Large intestine (tissue), 3 donors: ENCODE results near the gene PLEKHG4B. TPM values are rescaled to one million over a fixed set of nuclear protein-coding genes. Genes with fewer than 3 reads are reported as not detected.

Experiments
- DNase-seq, 2 donors: peaks; one replicate each; pipeline versions ENCODE4 v3.0.0 to v3.0.0-alpha.2; 2013
- H3K27ac ChIP-seq: one replicate; pipeline ENCODE4 v1.5.1; 2013; ENCODE audit warnings: low read length
- H3K27me3 ChIP-seq: 2 replicates; pipeline ENCODE4 v1.6.1; 2013; ENCODE audit warnings: low read length; ENCODE audit not compliant: control insufficient read depth, insufficient read depth
- H3K36me3 ChIP-seq: 2 replicates; pipeline ENCODE4 v1.6.1; 2013; ENCODE audit warnings: low read length; ENCODE audit not compliant: control insufficient read depth, insufficient read depth
- H3K4me1 ChIP-seq: one replicate; pipeline ENCODE4 v1.6.1; 2013; ENCODE audit warnings: low read length; ENCODE audit not compliant: control insufficient read depth, insufficient read depth
- H3K4me3 ChIP-seq: one replicate; pipeline ENCODE4 v1.5.1; 2013; ENCODE audit warnings: low read length
- H3K9me3 ChIP-seq: one replicate; pipeline ENCODE4 v1.6.1; 2013; ENCODE audit warnings: mild to moderate bottlenecking, low read depth, low read length, moderate library complexity; ENCODE audit not compliant: control insufficient read depth
- WGBS: methylation state at CpG from one replicate; pipeline ENCODE4 v1.1.5; 2013; ENCODE audit warnings: low lambda C conversion rate; ENCODE audit not compliant: insufficient coverage; 5-methylcytosine and 5-hydroxymethylcytosine counted together
- polyA plus RNA-seq: library from polyadenylated mRNA; unstranded; fragments of 120-200 nt; gene quantifications from one replicate; pipeline ENCODE4 v1.2.1, GENCODE V29; 2013

PLEKHG4B gene
- polyA plus RNA-seq, 1 donor: 2.0 TPM

DNA sequence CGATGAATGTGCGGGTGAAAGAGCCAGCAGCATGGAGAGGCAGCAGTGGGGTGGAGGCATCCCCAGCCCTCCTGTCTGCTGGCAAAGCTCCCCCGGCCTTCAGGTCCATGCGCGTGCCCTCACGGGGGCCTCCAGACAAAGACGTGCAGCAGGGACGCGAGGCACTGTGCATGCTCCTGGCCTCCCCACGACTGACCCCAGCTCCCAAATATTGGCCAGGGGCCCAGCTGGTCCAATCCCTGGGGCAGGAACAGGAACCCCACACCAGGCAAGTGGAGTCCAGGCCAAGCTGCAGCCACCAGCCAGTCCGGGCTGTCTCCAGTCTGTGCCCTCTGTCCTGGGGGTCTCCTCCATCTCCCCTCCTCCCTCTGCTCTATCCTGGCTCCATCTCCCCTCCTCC lies 65.8 kb downstream of the PLEKHG4B start:
- H3K4me1 ChIP-seq: no peaks in the 10 kb centered on the region
- H3K36me3 ChIP-seq: peaks cover 2% of the 10 kb centered on the region
- no CpG with 5 or more reads among the region's 11 CpGs for WGBS
- no peaks in the 10 kb centered on the region for H3K9me3 ChIP-seq
- H3K4me3 ChIP-seq: no peak overlapping the region
- no peaks in the 10 kb centered on the region for H3K27me3 ChIP-seq
- H3K27ac ChIP-seq: no peak overlapping the region
- DNase-seq: no peak

- WGBS: 100% methylated on average over 1 of the region's 17 CpGs
- H3K27me3 ChIP-seq: no peaks in the 10 kb centered on the region
- peaks cover 2% of the 10 kb centered on the region for H3K36me3 ChIP-seq
- H3K27ac ChIP-seq: no peak overlapping the region
- H3K9me3 ChIP-seq: no peaks in the 10 kb centered on the region
- no peak for DNase-seq
- H3K4me3 ChIP-seq: no peak overlapping the region
- no peaks in the 10 kb centered on the region for H3K4me1 ChIP-seq
Observed at GRCh38 chr5:158807-159447, 67.0 kb downstream of the PLEKHG4B start.

- H3K4me3 ChIP-seq: no peak overlapping the region
- H3K27me3 ChIP-seq: no peaks in the 10 kb centered on the region
- no peak overlapping the region for H3K27ac ChIP-seq
- H3K36me3 ChIP-seq: peaks cover 2% of the 10 kb centered on the region
- no peaks in the 10 kb centered on the region for H3K4me1 ChIP-seq
- H3K9me3 ChIP-seq: no peaks in the 10 kb centered on the region
- WGBS: no CpG with 5 or more reads among the region's 19 CpGs
- no peak for DNase-seq
Observed at GRCh38 chr5:159448-160172, 67.6 kb downstream of the PLEKHG4B start.

- DNase-seq: no peak
- Histone ChIP-seq H3K36me3 (peaks cover 2% of the 10 kb centered on the region), H3K4me1 (no peaks in the 10 kb centered on the region), H3K9me3 (no peaks in the 10 kb centered on the region), H3K27me3 (no peaks in the 10 kb centered on the region), H3K27ac (no peak overlapping the region), H3K4me3 (no peak overlapping the region)
- WGBS: no CpG with 5 or more reads among the region's 14 CpGs
Observed at GRCh38 chr5:160173-160510, 68.2 kb downstream of the PLEKHG4B start.

GRCh38 chr5:160921-161802 lies 69.2 kb downstream of the PLEKHG4B start:
- H3K4me3 ChIP-seq: no peak overlapping the region
- no peaks in the 10 kb centered on the region for H3K9me3 ChIP-seq
- H3K36me3 ChIP-seq: no peaks in the 10 kb centered on the region
- DNase-seq: no peak
- no peak overlapping the region for H3K27ac ChIP-seq
- no peaks in the 10 kb centered on the region for H3K27me3 ChIP-seq
- 100% methylated on average over 1 of the region's 23 CpGs for WGBS
- H3K4me1 ChIP-seq: no peaks in the 10 kb centered on the region

DNA sequence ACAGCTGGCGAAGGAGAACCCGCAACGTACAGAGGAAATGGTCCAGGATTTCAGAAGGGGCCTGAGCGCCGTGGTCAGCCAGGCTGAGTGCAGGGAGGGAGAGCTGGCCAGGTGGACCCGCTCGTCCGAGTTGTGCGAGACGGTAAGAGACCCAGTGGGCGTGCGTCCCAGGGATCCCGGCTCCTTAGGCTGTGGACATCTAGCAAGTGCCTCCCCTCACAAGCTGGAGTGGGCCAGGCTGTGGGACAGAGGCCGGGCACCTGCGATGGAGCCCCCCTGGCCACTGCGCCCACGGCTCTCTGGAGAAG lies 69.8 kb downstream of the PLEKHG4B start:
- no CpG with 5 or more reads among the region's 17 CpGs for WGBS
- H3K4me1 ChIP-seq: no peaks in the 10 kb centered on the region
- H3K27ac ChIP-seq: no peak overlapping the region
- H3K4me3 ChIP-seq: no peak overlapping the region
- no peaks in the 10 kb centered on the region for H3K27me3 ChIP-seq
- no peaks in the 10 kb centered on the region for H3K36me3 ChIP-seq
- no peaks in the 10 kb centered on the region for H3K9me3 ChIP-seq
- no peak for DNase-seq

GRCh38 chr5:162190-162564 lies 70.2 kb downstream of the PLEKHG4B start:
- no peaks in the 10 kb centered on the region for H3K9me3 ChIP-seq
- H3K4me3 ChIP-seq: no peak overlapping the region
- no CpG with 5 or more reads among the region's 19 CpGs for WGBS
- H3K4me1 ChIP-seq: no peaks in the 10 kb centered on the region
- no peak for DNase-seq
- H3K27me3 ChIP-seq: no peaks in the 10 kb centered on the region
- no peak overlapping the region for H3K27ac ChIP-seq
- no peaks in the 10 kb centered on the region for H3K36me3 ChIP-seq

GRCh38 chr5:162565-163337 lies 70.8 kb downstream of the PLEKHG4B start:
- WGBS: no CpG with 5 or more reads among the region's 23 CpGs
- Histone ChIP-seq H3K36me3 (no peaks in the 10 kb centered on the region), H3K27ac (no peak overlapping the region), H3K4me1 (no peaks in the 10 kb centered on the region), H3K4me3 (no peak overlapping the region), H3K27me3 (no peaks in the 10 kb centered on the region), H3K9me3 (no peaks in the 10 kb centered on the region)
- no peak for DNase-seq

DNA sequence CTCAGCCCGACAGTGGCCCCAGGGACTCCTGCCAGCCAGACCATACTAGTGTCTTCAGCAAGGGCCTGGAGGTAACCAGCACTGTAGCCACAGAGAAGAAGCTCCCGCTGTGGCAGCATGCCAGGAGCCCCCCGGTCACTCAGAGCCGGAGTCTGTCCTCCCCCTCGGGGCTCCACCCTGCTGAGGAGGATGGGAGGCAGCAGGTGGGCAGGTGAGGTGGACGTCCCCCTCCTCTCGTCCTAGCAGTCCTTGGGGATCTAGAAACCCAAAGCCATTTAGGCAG lies 71.3 kb downstream of the PLEKHG4B start:
- no peaks in the 10 kb centered on the region for H3K27me3 ChIP-seq
- H3K4me1 ChIP-seq: no peaks in the 10 kb centered on the region
- DNase-seq: no peak
- no peak overlapping the region for H3K27ac ChIP-seq
- H3K9me3 ChIP-seq: no peaks in the 10 kb centered on the region
- no CpG with 5 or more reads among the region's 7 CpGs for WGBS
- H3K36me3 ChIP-seq: no peaks in the 10 kb centered on the region
- no peak overlapping the region for H3K4me3 ChIP-seq

DNA sequence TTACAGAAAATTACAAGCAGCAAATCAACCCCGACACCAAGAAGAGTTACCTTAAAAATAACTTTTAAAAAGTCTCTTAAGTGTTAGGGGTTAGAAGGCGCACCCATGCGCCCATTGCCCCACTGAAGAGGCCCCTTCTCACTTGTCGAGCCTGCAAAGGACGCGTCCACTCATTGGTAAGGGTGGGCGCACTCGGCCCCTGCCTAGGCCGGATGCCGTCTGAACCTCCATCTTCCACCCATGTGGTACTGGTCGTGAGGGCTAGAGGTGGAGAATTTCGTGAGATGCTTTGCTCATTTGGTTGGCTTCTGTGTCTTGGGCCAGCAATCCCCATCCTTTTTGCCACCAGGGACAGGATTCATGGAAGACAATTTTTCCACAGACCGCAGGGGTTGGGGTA lies 71.9 kb downstream of the PLEKHG4B start:
- no peaks in the 10 kb centered on the region for H3K9me3 ChIP-seq
- no peaks in the 10 kb centered on the region for H3K27me3 ChIP-seq
- H3K4me1 ChIP-seq: no peaks in the 10 kb centered on the region
- no peaks in the 10 kb centered on the region for H3K36me3 ChIP-seq
- H3K4me3 ChIP-seq: no peak overlapping the region
- H3K27ac ChIP-seq: no peak overlapping the region
- DNase-seq: no peak
- 100% methylated on average over 1 of the region's 13 CpGs for WGBS
